Mucosa of descending colon (tissue), 3 donors: Measurements from ENCODE around the gene GADD45G. TPM values are rescaled to one million over a fixed set of nuclear protein-coding genes. Genes with fewer than 3 reads are reported as not detected.

ENCODE experiments used
- ATAC-seq: fragments of 200-7000 bp; cut with Tn5 transposase; one replicate; pipeline ENCODE4 v1.9.1; 2020; ENCODE audit warnings: mild to moderate bottlenecking, moderate library complexity
- DNase-seq, 3 donors: peaks; one replicate each; pipeline ENCODE4 v3.0.0-alpha.2; 2020
- H3K36me3 ChIP-seq: fragments of 200-600 bp; one replicate; pipeline ENCODE4 v1.8.0; 2021; ENCODE audit warnings: low read depth, mild to moderate bottlenecking
- H3K4me1 ChIP-seq: fragments of 200-600 bp; one replicate; pipeline ENCODE4 v1.8.0; 2021; ENCODE audit warnings: low read depth, mild to moderate bottlenecking
- H3K4me3 ChIP-seq: fragments of 200-600 bp; one replicate; pipeline ENCODE4 v1.8.0; 2021; ENCODE audit warnings: mild to moderate bottlenecking
- H3K9me3 ChIP-seq: fragments of 200-600 bp; one replicate; pipeline ENCODE4 v1.8.0; 2021; ENCODE audit warnings: mild to moderate bottlenecking
- CTCF ChIP-seq: fragments of 200-600 bp; IDR thresholded peaks from one replicate; pipeline ENCODE4 v1.8.0; 2022; ENCODE audit warnings: antibody characterized with exemption, mild to moderate bottlenecking
- intact Hi-C, 2 donors: fragments of 100-400 bp; cut with DNase I in 1 of 2; cut with micrococcal nuclease in 1 of 2; formaldehyde crosslinking; loops; one replicate each; pipeline versions ENCODE4 v1.11.0 to v1.11.1; 2022; cut with DNase I, micrococcal nuclease
- total RNA-seq, 3 donors: library from RNA; stranded (reverse); fragmentation: NEBNext Ultra II Directional in 2 of 3; extraction: Animal tissue kit (Norgen Biotek cat#: 25700) in 2 of 3; gene quantifications; one replicate each; pipeline versions ENCODE4 v1.2.1 to v1.2.4, GENCODE V29; 2021 to 2023
- donor health status: DM: no; HTN: no; CAD: no; lungs with moderate emphysema.
- donor health status: DM: no; HTN: no; CAD: no.
- donor health status: DM: no; HTN: yes; CAD: no.

Gene GADD45G
- total RNA-seq, 3 donors from 2014 or later: 5.4 to 18.4 (median 6.6) TPM

- Histone ChIP-seq H3K9me3 (no peaks in the 10 kb centered on the region), H3K36me3 (no peaks in the 10 kb centered on the region), H3K4me3 (no peak overlapping the region), H3K4me1 (no peaks in the 10 kb centered on the region)
- TF ChIP-seq CTCF: no peak
- DNase-seq (no peak), ATAC-seq (no peak)
- intact Hi-C loops: no loop called here
Measured at GRCh38 chr9:89630508-89630907, 25.7 kb downstream of the GADD45G start.

DNA sequence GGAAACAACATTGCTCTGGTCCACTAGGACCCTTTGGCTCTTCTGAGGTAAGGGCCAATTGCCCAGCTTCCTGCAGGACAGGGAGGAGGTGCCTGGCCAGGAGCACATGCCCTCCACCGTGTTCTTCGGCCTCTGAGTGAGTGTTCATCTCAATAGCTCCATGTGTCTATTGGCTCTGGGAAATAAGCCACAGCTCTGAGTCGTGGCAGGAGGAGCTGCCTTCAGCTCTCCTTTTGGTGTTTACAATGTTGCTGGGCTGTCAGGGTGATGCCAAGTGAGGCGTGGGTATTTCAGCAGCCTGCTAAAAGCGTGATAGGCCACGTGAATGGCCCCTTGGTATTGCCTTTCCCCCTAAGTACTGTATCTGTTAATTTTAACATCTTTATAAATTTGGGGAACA lies 26.6 kb downstream of the GADD45G start:
- Histone ChIP-seq H3K4me1 (no peaks in the 10 kb centered on the region), H3K36me3 (no peaks in the 10 kb centered on the region), H3K9me3 (no peaks in the 10 kb centered on the region), H3K4me3 (no peak overlapping the region)
- DNase-seq (no peak), ATAC-seq (no peak)
- TF ChIP-seq CTCF: no peak
- intact Hi-C loops: no loop called here

- TF ChIP-seq CTCF: no peak
- DNase-seq (no peak), ATAC-seq (no peak)
- H3K36me3 ChIP-seq: no peaks in the 10 kb centered on the region
- H3K4me1 ChIP-seq: no peaks in the 10 kb centered on the region
- H3K4me3 ChIP-seq: no peak overlapping the region
- no peaks in the 10 kb centered on the region for H3K9me3 ChIP-seq
- intact Hi-C loops: no loop called here
Measured at GRCh38 chr9:89632192-89632733, 27.5 kb downstream of the GADD45G start.

- DNase-seq: no peak
- no peak for TF ChIP-seq CTCF
- Histone ChIP-seq H3K36me3 (no peaks in the 10 kb centered on the region), H3K4me3 (no peak overlapping the region), H3K9me3 (no peaks in the 10 kb centered on the region), H3K4me1 (no peaks in the 10 kb centered on the region)
- intact Hi-C loops: no loop called here
- no peak for ATAC-seq
Measured at GRCh38 chr9:89632736-89633135, 27.9 kb downstream of the GADD45G start.

DNA sequence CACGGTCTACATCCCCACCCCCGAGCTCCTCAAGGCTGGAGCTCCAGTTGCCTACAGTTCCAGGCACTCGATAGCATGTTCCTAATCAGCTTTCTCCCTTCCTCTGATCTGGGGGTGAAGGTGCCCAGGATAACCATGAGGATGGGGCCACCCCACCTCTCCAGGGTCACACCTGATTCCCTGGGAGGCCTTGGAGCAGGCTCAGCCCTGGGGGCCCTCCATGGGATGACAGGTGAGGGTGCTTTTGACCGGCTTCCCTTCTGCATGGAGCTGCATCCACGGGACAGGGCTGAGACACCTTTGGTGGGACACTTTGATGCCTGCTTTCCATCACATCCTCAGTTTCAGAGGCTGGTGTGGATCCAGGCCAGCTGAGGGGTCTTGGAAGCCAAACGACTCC lies 28.6 kb downstream of the GADD45G start:
- intact Hi-C loops: no loop called here
- no peak for ATAC-seq
- no peak for TF ChIP-seq CTCF
- Histone ChIP-seq H3K9me3 (no peaks in the 10 kb centered on the region), H3K4me1 (no peaks in the 10 kb centered on the region), H3K36me3 (no peaks in the 10 kb centered on the region), H3K4me3 (no peak overlapping the region)
- no peak for DNase-seq

GRCh38 chr9:89633920-89634319 lies 29.1 kb downstream of the GADD45G start:
- TF ChIP-seq CTCF: no peak
- no peak for DNase-seq
- ATAC-seq: no peak
- H3K4me3 ChIP-seq: no peak overlapping the region
- intact Hi-C loops: no loop called here
- no peaks in the 10 kb centered on the region for H3K4me1 ChIP-seq
- no peaks in the 10 kb centered on the region for H3K9me3 ChIP-seq
- H3K36me3 ChIP-seq: no peaks in the 10 kb centered on the region
